ENCODE measurements around the gene GALK1. TPM values are rescaled to one million over a fixed set of nuclear protein-coding genes. Genes with fewer than 3 reads are reported as not detected.

GALK1 gene
- total and polyA plus RNA-seq, 2 experiments from 2014 or later = 63.7 to 161 TPM

GRCh38 chr17:75721463-75722011 is 43.5 kb downstream of the GALK1 start:
- no peaks in the 10 kb centered on the region for H3K36me3 ChIP-seq (replicated peaks; ENCODE audit: insufficient read depth, low read depth)
- TF ChIP-seq CTCF (IDR thresholded peaks at IDR 0.05; ENCODE audit: poor library complexity) (no peak), EZH2 (IDR thresholded peaks at IDR 0.05; ENCODE audit: borderline replicate concordance) (no peak), EZH2phosphoT487 (IDR thresholded peaks at IDR 0.05; ENCODE audit: low read depth, severe bottlenecking, unreplicated experiment) (no peak)
- H3K9me3 ChIP-seq (ENCODE audit: low read depth) = no peaks in the 10 kb centered on the region
- 60% methylated on average over 10 of the region's 33 CpGs for WGBS (ENCODE audit: low lambda C conversion rate, missing lambda C conversion rate)
- H3K9me2 ChIP-seq (replicated peaks; ENCODE audit: insufficient read depth) = no peaks in the 10 kb centered on the region
- peak overlapping the region; percentile 34 for H2AFZ ChIP-seq
- peaks cover 4% of the 10 kb centered on the region for H3K4me1 ChIP-seq (ENCODE audit: insufficient read depth)
- H3K27me3 ChIP-seq = peaks cover 3% of the 10 kb centered on the region
- no peak for DNase-seq (ENCODE audit: low spot score)
- no peaks in the 10 kb centered on the region for H4K20me1 ChIP-seq (ENCODE audit: insufficient read depth, poor library complexity, severe bottlenecking)
- H3K27ac ChIP-seq = peak overlapping the region; percentile 89
- H3K4me3 ChIP-seq = peak overlapping the region; percentile 51
- peak overlapping the region; percentile 86 for H3K4me2 ChIP-seq
- H3K79me2 ChIP-seq = peaks cover 9% of the 10 kb centered on the region

GRCh38 chr17:75720656-75721462 is 44.1 kb downstream of the GALK1 start, which contains the start of gene ITGB4:
Gene ITGB4, plus strand, starts transcription at chr17:75721459. Its CDS starts 3,245 bp downstream, at chr17:75724704.
- H3K27me3 ChIP-seq = peaks cover 3% of the 10 kb centered on the region
- DNase-seq (ENCODE audit: low spot score) = peak; percentile 93
- H3K27ac ChIP-seq = peak within 1 kb of the TSS; percentile 89
- H3K4me3 ChIP-seq = peak within 1 kb of the TSS; percentile 51
- no peaks in the 10 kb centered on the region for H3K9me2 ChIP-seq (replicated peaks; ENCODE audit: insufficient read depth)
- H3K9me3 ChIP-seq (ENCODE audit: low read depth) = no peaks in the 10 kb centered on the region
- WGBS (ENCODE audit: low lambda C conversion rate, missing lambda C conversion rate) = 22% methylated on average over 22 of the region's 70 CpGs
- H3K4me2 ChIP-seq = peak within 1 kb of the TSS; percentile 86
- H3K4me1 ChIP-seq (ENCODE audit: insufficient read depth) = peaks cover 4% of the 10 kb centered on the region
- no peaks in the 10 kb centered on the region for H3K36me3 ChIP-seq (replicated peaks; ENCODE audit: insufficient read depth, low read depth)
- H2AFZ ChIP-seq = peak within 1 kb of the TSS; percentile 37
- H3K79me2 ChIP-seq = peaks cover 9% of the 10 kb centered on the region
- no peaks in the 10 kb centered on the region for H4K20me1 ChIP-seq (ENCODE audit: insufficient read depth, poor library complexity, severe bottlenecking)
- TF ChIP-seq EZH2 (IDR thresholded peaks at IDR 0.05; ENCODE audit: borderline replicate concordance) = peak; percentile 60
- no peak for TF ChIP-seq CTCF (IDR thresholded peaks at IDR 0.05; ENCODE audit: poor library complexity)
- TF ChIP-seq EZH2phosphoT487 (IDR thresholded peaks at IDR 0.05; ENCODE audit: low read depth, severe bottlenecking, unreplicated experiment) = no peak

GRCh38 chr17:75719732-75720131 is 45.3 kb downstream of the GALK1 start:
- Histone ChIP-seq H2AFZ (no peak overlapping the region), H4K20me1 (ENCODE audit: insufficient read depth, poor library complexity, severe bottlenecking) (no peaks in the 10 kb centered on the region), H3K4me1 (ENCODE audit: insufficient read depth) (peaks cover 4% of the 10 kb centered on the region), H3K9me2 (replicated peaks; ENCODE audit: insufficient read depth) (no peaks in the 10 kb centered on the region), H3K4me2 (no peak overlapping the region), H3K4me3 (no peak overlapping the region), H3K27me3 (peaks cover 3% of the 10 kb centered on the region), H3K36me3 (replicated peaks; ENCODE audit: insufficient read depth, low read depth) (no peaks in the 10 kb centered on the region), H3K27ac (no peak overlapping the region), H3K9me3 (ENCODE audit: low read depth) (no peaks in the 10 kb centered on the region), H3K79me2 (peaks cover 9% of the 10 kb centered on the region)
- no peak for DNase-seq (ENCODE audit: low spot score)
- no peak for TF ChIP-seq CTCF (IDR thresholded peaks at IDR 0.05; ENCODE audit: poor library complexity)
- WGBS (ENCODE audit: low lambda C conversion rate, missing lambda C conversion rate) = 85% methylated on average over 2 of the region's 2 CpGs
